Upper lobe of left lung (tissue), 4 donors: ENCODE data around the gene MYLK4.

Experiments used
- CTCF ChIP-seq, 6 experiments: fragments of 450-650 bp in 4 of 6; fragments of 200-600 bp in 2 of 6; sonication (generic) in 2 of 6; IDR thresholded peaks; one replicate each; pipeline ENCODE4 v1.5.1; 2016 to 2019; ENCODE audit warnings: antibody characterized with exemption in 6 of 6
- POLR2A ChIP-seq, 4 donors: fragments of 450-650 bp; IDR thresholded peaks; one replicate each; pipeline ENCODE4 v1.5.1; 2016 to 2017; ENCODE audit warnings: antibody characterized with exemption in 4 of 4, mild to moderate bottlenecking in 2 of 4

GRCh38 chr6:2624177-2624576, 126.5 kb downstream of the MYLK4 start:
- TF ChIP-seq CTCF (IDR thresholded peaks at IDR 0.05) (no peak), POLR2A (IDR thresholded peaks at IDR 0.05) (no peak)
